ENCODE data around the gene TRMT11.
"Not testable (repeated sequence)": the region's sequence is repeated elsewhere in the genome, so short reads cannot be mapped to it uniquely, and the experiment has no call there.

TRMT11 gene

GRCh38 chr6:126048635-126049034 is 62.3 kb downstream of the TRMT11 start:
- no peak for DNase-seq

- DNase-seq: no peak
Observed at GRCh38 chr6:126050795-126051194, 64.5 kb downstream of the TRMT11 start.

GRCh38 chr6:126051791-126052190 is 65.5 kb downstream of the TRMT11 start:
- no peak for DNase-seq

- no peak for DNase-seq
Observed at GRCh38 chr6:126052485-126052884, 66.1 kb downstream of the TRMT11 start.

- DNase-seq: no peak
Observed at GRCh38 chr6:126054258-126054702, 67.9 kb downstream of the TRMT11 start.

- peak in 1 of 2 experiments; percentile 40 for DNase-seq
Observed at GRCh38 chr6:126054802-126055201, 68.5 kb downstream of the TRMT11 start.

GRCh38 chr6:126055449-126055848 is 69.1 kb downstream of the TRMT11 start:
- no peak for DNase-seq

- DNase-seq: no peak
Observed at GRCh38 chr6:126056355-126057004, 70.1 kb downstream of the TRMT11 start.

- not testable (repeated sequence) for DNase-seq
Observed at GRCh38 chr6:126058085-126058484, 71.7 kb downstream of the TRMT11 start.

- DNase-seq: no peak
Observed at GRCh38 chr6:126060400-126060799, 74.1 kb downstream of the TRMT11 start.

GRCh38 chr6:126063512-126064146 is 77.3 kb downstream of the TRMT11 start:
- no peak for DNase-seq

GRCh38 chr6:126064257-126064747 is 78.0 kb downstream of the TRMT11 start:
- no peak for DNase-seq

GRCh38 chr6:126064748-126065401 is 78.5 kb downstream of the TRMT11 start:
- no peak for DNase-seq

GRCh38 chr6:126066053-126067048 is 80.0 kb downstream of the TRMT11 start:
- DNase-seq: no peak

- no peak for DNase-seq
Observed at GRCh38 chr6:126067073-126067472, 80.7 kb downstream of the TRMT11 start.

- DNase-seq: no peak
Observed at GRCh38 chr6:126069449-126069848, 83.1 kb downstream of the TRMT11 start.

- no peak for DNase-seq
Observed at GRCh38 chr6:126071000-126071647, 84.8 kb downstream of the TRMT11 start.

GRCh38 chr6:126072172-126072571 is 85.8 kb downstream of the TRMT11 start:
- no peak for DNase-seq

- no peak for DNase-seq
Observed at GRCh38 chr6:126072834-126073233, 86.5 kb downstream of the TRMT11 start.

GRCh38 chr6:126075335-126076071 is 89.2 kb downstream of the TRMT11 start:
- DNase-seq: no peak

- no peak for DNase-seq
Observed at GRCh38 chr6:126076992-126077664, 90.8 kb downstream of the TRMT11 start.

Measured in AML-193 (cell line).